GM23338 (cell line): ENCODE data around the gene SETBP1.

Experiments used
- CREB1 ChIP-seq: fragments of 250-450 bp; sonication (Bioruptor Pico); IDR thresholded peaks from 2 replicates; pipeline ENCODE4 v1.5.0; 2020; ENCODE audit warnings: low read depth, mild to moderate bottlenecking, moderate library complexity
- ETS1 ChIP-seq: IDR thresholded peaks from 2 replicates; pipeline ENCODE4 v1.6.1; 2016; ENCODE audit warnings: antibody characterized with exemption
- EZH2 ChIP-seq: fragments of 200-600 bp; sonication (generic); IDR thresholded peaks from one replicate; pipeline ENCODE4 v1.8.0; 2017; ENCODE audit warnings: antibody characterized with exemption, mild to moderate bottlenecking, low read depth; ENCODE audit not compliant: unreplicated experiment
- EZH2phosphoT487 ChIP-seq: fragments of 200-600 bp; sonication (generic); IDR thresholded peaks from one replicate; pipeline ENCODE4 v1.8.1; 2018; ENCODE audit warnings: antibody characterized with exemption; ENCODE audit not compliant: unreplicated experiment
- JUNB ChIP-seq: IDR thresholded peaks from one replicate; pipeline ENCODE4 v1.6.1; 2016; ENCODE audit warnings: antibody characterized with exemption; ENCODE audit not compliant: unreplicated experiment
- POLR2AphosphoS5 ChIP-seq: IDR thresholded peaks from 2 replicates; pipeline ENCODE4 v1.6.1; 2016; ENCODE audit warnings: antibody characterized with exemption, low read depth
- REST ChIP-seq: IDR thresholded peaks from one replicate; pipeline ENCODE4 v1.6.1; 2018; ENCODE audit warnings: antibody characterized with exemption; ENCODE audit not compliant: unreplicated experiment
- STAT1 ChIP-seq: IDR thresholded peaks from one replicate; pipeline ENCODE4 v1.6.1; 2016; ENCODE audit warnings: antibody characterized with exemption; ENCODE audit not compliant: unreplicated experiment
- ZNF114 ChIP-seq: fragments of 250-450 bp; sonication (Bioruptor Pico); IDR thresholded peaks from 2 replicates; pipeline ENCODE4 v1.5.0; 2020; ENCODE audit warnings: mild to moderate bottlenecking, moderate library complexity
- ZNF331 ChIP-seq: fragments of 250-450 bp; sonication (Bioruptor Pico); IDR thresholded peaks from 2 replicates; pipeline ENCODE4 v1.5.0; 2020; ENCODE audit warnings: low read depth, mild to moderate bottlenecking, moderate library complexity
- TF ChIP-seq, protein P1 (sequence below), 2 experiments: fragments of 200-600 bp in 1 of 2; sonication (generic) in 1 of 2; conservative IDR thresholded peaks; 2 replicates each; pipeline versions ENCODE4 v1.5.1 to v1.6.1; 2016 to 2017; ENCODE audit warnings: antibody characterized with exemption in 2 of 2, low read depth in 2 of 2, mild to moderate bottlenecking in 2 of 2, moderate library complexity in 1 of 2
- TF ChIP-seq, protein P2 (sequence below): fragments of 250-450 bp; sonication (Bioruptor Pico); IDR thresholded peaks from 2 replicates; pipeline ENCODE4 v1.5.0; 2020; ENCODE audit warnings: mild to moderate bottlenecking, moderate library complexity

GRCh38 chr18:44846450-44846849 is 165.8 kb downstream of the SETBP1 start:
- TF ChIP-seq REST (no peak), EZH2 (no peak), POLR2AphosphoS5 (no peak), ZNF331 (no peak), EZH2phosphoT487 (no peak), JUNB (no peak), CREB1 (CRISPR knock-in tag) (no peak), ZNF114 (CRISPR knock-in tag) (no peak), STAT1 (no peak), ETS1 (no peak)
- TF ChIP-seq, protein P1, sequence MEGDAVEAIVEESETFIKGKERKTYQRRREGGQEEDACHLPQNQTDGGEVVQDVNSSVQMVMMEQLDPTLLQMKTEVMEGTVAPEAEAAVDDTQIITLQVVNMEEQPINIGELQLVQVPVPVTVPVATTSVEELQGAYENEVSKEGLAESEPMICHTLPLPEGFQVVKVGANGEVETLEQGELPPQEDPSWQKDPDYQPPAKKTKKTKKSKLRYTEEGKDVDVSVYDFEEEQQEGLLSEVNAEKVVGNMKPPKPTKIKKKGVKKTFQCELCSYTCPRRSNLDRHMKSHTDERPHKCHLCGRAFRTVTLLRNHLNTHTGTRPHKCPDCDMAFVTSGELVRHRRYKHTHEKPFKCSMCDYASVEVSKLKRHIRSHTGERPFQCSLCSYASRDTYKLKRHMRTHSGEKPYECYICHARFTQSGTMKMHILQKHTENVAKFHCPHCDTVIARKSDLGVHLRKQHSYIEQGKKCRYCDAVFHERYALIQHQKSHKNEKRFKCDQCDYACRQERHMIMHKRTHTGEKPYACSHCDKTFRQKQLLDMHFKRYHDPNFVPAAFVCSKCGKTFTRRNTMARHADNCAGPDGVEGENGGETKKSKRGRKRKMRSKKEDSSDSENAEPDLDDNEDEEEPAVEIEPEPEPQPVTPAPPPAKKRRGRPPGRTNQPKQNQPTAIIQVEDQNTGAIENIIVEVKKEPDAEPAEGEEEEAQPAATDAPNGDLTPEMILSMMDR (conservative IDR thresholded peaks at IDR 0.05; ENCODE audit: low read depth in 2 of 2), result no peak
- TF ChIP-seq, protein P2, sequence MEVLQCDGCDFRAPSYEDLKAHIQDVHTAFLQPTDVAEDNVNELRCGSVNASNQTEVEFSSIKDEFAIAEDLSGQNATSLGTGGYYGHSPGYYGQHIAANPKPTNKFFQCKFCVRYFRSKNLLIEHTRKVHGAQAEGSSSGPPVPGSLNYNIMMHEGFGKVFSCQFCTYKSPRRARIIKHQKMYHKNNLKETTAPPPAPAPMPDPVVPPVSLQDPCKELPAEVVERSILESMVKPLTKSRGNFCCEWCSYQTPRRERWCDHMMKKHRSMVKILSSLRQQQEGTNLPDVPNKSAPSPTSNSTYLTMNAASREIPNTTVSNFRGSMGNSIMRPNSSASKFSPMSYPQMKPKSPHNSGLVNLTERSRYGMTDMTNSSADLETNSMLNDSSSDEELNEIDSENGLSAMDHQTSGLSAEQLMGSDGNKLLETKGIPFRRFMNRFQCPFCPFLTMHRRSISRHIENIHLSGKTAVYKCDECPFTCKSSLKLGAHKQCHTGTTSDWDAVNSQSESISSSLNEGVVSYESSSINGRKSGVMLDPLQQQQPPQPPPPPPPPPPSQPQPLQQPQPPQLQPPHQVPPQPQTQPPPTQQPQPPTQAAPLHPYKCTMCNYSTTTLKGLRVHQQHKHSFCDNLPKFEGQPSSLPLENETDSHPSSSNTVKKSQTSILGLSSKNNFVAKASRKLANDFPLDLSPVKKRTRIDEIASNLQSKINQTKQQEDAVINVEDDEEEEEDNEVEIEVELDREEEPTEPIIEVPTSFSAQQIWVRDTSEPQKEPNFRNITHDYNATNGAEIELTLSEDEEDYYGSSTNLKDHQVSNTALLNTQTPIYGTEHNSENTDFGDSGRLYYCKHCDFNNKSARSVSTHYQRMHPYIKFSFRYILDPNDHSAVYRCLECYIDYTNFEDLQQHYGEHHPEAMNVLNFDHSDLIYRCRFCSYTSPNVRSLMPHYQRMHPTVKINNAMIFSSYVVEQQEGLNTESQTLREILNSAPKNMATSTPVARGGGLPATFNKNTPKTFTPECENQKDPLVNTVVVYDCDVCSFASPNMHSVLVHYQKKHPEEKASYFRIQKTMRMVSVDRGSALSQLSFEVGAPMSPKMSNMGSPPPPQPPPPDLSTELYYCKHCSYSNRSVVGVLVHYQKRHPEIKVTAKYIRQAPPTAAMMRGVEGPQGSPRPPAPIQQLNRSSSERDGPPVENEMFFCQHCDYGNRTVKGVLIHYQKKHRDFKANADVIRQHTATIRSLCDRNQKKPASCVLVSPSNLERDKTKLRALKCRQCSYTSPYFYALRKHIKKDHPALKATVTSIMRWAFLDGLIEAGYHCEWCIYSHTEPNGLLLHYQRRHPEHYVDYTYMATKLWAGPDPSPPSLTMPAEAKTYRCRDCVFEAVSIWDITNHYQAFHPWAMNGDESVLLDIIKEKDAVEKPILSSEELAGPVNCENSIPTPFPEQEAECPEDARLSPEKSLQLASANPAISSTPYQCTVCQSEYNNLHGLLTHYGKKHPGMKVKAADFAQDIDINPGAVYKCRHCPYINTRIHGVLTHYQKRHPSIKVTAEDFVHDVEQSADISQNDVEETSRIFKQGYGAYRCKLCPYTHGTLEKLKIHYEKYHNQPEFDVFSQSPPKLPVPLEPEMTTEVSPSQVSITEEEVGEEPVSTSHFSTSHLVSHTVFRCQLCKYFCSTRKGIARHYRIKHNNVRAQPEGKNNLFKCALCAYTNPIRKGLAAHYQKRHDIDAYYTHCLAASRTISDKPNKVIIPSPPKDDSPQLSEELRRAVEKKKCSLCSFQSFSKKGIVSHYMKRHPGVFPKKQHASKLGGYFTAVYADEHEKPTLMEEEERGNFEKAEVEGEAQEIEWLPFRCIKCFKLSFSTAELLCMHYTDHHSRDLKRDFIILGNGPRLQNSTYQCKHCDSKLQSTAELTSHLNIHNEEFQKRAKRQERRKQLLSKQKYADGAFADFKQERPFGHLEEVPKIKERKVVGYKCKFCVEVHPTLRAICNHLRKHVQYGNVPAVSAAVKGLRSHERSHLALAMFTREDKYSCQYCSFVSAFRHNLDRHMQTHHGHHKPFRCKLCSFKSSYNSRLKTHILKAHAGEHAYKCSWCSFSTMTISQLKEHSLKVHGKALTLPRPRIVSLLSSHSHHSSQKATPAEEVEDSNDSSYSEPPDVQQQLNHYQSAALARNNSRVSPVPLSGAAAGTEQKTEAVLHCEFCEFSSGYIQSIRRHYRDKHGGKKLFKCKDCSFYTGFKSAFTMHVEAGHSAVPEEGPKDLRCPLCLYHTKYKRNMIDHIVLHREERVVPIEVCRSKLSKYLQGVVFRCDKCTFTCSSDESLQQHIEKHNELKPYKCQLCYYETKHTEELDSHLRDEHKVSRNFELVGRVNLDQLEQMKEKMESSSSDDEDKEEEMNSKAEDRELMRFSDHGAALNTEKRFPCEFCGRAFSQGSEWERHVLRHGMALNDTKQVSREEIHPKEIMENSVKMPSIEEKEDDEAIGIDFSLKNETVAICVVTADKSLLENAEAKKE, result no peak
